ENCODE data around the gene SMTNL1.
A peak's percentile ranks its signal among the peaks of the same experiment; 100 is the strongest.
"Not testable (repeated sequence)": the region's sequence is repeated elsewhere in the genome, so short reads cannot be mapped to it uniquely, and the experiment has no call there.

SMTNL1 gene

DNA sequence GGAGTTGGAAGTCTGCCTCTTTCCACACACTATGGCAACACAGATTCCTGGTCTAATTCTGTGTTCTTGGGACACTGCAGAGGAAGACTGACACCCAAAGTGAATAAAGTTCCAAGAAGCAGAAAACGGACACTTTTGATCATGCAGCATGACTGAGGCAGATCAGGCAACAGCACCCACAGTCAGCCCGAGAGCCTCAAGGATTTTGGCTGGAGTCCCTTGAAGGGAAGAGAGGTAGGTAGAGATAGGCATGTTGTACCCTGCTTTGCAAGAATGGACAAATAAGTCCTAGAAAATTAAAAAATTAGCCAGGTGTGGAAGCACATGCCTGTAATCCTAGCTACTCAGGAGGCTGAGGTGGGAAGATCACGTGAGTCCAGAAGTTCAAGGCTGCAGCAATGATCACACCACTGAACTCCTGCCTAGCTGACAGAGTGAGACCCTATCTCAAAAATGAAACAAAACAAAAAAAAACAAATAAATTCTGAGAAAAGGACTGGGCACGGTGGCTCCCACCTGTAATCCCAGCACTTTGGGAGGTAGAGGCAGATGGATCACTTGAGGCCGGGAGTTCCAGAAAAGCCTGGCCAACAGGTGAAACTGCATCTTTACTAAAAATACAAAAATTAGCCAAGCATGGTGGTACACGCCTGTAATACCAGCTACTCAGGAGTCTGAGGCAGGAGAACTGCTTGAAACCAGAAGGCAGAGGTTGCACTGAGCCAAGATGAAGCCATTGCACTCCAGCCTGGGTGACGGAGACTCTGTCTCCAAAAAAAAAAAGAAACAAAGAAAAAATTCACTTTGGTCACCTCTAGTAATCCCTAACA lies 28.8 kb upstream of the SMTNL1 start:
- DNase-seq: no peak

- DNase-seq: no peak
These were observed 25.5 kb upstream of the SMTNL1 start for GRCh38 chr11:57511741-57512430.

GRCh38 chr11:57512646-57513451 lies 24.5 kb upstream of the SMTNL1 start:
- no peak for DNase-seq

DNA sequence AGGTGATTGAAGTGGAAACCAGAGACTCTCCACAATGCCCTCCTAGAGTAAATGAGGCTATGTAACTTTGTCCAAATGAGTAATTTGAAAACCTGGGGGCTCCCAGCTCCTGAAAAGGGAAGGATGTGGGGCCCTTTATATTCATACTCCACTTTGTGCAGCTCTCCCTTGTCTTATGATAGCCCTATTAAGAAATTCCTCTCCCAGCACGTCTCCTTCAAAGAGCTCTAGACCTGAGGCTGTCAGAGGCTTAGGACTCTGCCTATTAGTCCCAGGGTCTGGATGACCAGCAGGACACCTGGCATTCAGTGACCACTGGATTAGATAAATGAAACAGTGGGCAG lies 24.0 kb upstream of the SMTNL1 start:
- no peak for DNase-seq

DNA sequence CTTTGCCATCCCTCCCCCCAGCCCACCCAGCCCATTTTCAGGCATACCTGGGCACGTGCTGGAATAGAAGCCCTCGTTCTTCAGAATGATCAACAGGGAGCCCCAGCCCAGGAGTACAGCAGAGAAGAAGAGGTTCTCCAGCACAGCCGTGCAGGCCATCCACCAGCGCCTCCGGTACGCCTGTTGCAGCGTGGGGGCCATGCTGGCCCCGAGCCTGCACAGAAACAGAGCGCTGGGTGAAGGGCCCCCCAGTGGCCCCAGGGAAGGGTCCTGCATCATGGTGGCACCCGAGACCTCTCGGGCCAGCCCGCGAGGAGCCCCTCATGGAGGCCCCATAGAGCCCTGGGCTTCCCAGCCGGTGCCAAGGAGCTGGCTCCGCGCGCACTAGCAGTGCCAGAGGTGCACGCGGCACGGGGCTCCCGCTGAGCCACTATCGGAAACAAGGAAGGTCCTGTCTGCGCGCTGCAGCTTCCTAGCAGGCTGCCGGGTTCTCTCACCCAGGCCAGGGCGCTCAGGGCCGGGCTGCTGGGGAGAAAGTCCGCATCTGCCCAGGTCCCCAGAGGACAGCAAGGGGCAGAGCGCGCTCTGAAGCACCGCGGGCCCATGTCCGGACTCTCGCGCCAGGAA lies 23.4 kb upstream of the SMTNL1 start:
- DNase-seq: peak; percentile 64 to 67

DNA sequence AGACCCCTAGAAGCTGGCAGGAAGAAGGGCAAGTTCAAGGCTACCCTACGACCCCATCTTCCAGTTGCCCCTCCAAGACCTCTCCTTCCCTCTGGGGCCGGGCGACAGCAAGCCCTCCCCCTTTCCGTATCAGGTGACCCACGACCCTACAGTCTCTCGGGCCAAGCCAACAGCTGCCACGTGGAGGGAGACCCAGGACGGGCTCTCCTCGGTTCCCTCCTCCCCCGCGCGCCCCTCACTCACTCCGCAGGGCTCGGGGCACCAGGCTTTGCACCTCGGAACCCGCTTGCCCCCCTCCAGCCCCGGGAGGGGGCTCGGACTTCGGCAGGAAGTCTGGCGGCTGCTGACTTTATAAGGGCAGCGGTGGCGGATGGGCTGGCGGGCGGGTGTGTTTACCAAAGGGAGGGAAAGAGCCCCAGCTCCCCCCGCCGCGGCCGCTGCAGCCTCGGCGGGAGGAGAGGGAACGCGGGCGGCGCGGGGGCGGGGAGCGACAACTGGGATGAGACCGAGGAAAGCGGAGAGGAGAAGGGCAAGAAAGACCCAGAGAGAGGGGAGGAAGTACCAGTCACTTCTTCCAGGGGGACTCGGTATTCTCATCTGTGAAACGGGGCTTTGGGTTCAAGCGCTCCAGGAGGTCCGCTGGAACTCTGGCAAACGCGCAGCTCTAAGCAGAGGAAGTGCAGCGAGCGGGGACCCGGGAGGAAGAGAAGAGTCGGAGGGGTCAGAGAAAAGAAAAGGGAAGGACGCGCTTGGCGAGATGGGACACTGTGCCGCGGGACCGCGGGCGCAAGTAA lies 22.7 kb upstream of the SMTNL1 start:
- peak; percentile 76 to 78 for DNase-seq

DNA sequence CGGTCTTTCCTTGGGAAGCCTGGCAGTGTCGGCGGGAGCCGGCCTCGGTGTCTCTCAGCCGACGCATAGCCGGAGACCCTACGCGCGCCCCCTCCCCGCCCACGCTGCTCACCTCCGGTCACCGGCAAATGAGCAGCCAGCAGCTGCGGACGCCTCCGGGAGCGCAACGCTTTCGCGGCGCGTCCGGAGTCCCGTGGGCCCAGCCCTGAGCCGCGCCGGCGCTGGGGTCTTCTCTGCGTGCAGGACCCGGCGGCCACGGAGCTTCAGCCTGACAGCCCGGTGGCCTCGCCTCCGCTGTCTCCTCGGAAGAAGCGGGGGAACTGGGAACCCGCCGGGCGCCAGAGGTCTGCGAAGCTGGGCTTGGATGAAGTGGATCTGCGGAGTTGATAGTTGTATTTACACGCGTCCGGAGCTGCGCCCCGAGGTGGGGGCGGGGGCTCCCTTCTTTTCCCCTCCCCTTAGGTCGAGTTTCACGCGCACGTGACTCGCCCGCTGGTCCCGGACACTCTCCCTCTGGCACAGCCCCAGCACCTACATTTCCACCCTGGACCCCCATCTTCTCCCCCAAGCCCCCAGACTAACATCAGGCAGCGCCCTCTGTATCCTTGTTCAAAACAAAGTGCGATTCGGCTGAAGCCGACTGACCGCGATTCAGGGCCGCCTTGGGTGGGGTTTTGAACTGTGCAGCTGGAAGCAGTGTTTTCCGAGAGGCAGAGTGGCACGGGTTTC lies 21.9 kb upstream of the SMTNL1 start, which contains the start of gene SLC43A1:
Gene SLC43A1 (minus strand): TSS at position 371 of the 729 bp plus-strand sequence. CDS start 1,591 bp downstream, outside the sequence.
- DNase-seq: peak; percentile 61 to 71

- DNase-seq: no peak
These were observed 21.3 kb upstream of the SMTNL1 start for GRCh38 chr11:57516061-57516443.

DNA sequence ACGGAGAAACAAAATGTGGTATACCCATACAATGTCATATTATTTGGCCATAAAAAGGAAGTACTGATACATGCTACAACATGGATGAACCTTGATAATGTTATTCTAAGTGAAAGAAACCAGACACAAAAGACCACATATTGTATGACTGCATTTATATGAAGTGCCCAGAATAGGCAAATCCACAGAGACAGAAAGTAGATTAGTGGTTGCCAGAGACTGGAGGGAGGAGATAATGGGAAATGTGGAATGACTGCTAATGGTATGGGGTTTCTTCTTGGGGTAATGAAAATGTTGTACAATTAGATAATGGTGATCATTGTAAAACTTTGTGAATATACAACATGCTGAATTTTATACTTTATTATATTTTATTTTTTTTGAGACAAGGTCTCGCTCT lies 16.3 kb upstream of the SMTNL1 start:
- no peak for DNase-seq

DNA sequence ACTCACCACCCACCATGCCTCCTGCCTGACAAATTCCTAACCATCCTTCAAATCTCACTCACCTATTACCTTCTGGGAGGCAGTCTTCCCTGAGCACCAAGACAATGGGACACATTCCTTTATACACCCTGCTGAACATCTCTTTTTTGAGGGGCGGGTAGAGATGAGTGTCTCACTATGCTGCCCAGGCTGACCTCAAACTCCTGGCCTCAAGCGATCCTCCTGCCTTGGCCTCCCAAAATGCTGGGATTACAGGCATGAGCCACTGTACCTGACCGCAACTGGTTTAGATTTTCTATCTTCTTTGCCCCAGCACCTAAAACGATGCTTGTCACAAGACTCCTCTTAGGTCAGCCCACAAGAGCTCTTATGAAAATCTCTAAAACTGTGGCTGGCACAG lies 14.0 kb upstream of the SMTNL1 start:
- no peak for DNase-seq

GRCh38 chr11:57527056-57527631 lies 10.3 kb upstream of the SMTNL1 start:
- DNase-seq: peak; percentile 81 to 83

DNA sequence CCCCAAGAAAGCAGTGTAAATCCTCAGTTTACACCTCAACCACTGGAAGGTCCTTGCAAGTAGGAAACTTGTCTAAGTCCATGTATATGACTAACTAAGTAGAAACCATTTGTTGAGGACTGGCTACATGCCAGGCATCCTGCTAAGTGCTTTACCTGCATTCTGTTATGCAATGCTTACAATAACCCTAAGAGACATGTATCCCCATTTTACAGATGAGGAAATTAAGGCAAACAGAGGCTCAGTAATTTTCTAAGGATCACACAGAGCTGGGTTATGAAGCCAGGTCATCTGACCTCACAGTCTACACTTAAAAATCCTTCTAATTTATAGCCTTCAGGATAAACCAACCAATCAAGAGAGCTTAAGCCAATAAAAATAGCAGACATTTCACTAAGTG lies 8.4 kb upstream of the SMTNL1 start:
- DNase-seq: no peak

GRCh38 chr11:57530215-57530595 lies 7.2 kb upstream of the SMTNL1 start:
- no peak for DNase-seq

- peak; percentile 93 to 95 for DNase-seq
These were observed 6.5 kb upstream of the SMTNL1 start, which contains the start of gene TIMM10 for GRCh38 chr11:57530596-57531507. Gene TIMM10 (minus strand): TSS chr11:57530754. CDS start chr11:57530189, 565 bp downstream.

DNA sequence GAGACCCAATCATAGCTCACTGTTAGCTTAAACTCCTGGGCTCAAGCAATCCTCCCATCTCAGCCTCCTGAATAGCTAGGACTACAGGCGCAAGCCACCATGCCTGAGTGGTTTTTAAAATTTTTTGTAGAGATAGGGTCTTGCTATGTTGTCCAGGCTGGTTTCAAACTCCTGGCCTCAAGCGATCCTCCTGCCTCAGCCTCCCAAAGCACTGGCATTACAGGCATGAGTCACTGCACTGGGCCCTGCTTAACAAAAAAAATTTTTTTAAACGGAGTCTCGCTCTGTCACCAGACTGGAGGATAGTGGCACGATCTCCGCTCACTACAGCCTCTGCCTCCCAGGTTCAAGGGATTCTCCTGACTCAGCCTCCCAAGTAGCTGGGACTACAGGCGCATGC lies 2.9 kb upstream of the SMTNL1 start:
- not testable (repeated sequence) for DNase-seq

- no peak for DNase-seq
These were observed 1.9 kb downstream of the SMTNL1 start for GRCh38 chr11:57539342-57539741.

- DNase-seq: no peak
These were observed 3.8 kb downstream of the SMTNL1 start for GRCh38 chr11:57541169-57541568.

- no peak for DNase-seq
These were observed 5.2 kb downstream of the SMTNL1 start for GRCh38 chr11:57542582-57542981.

- DNase-seq: no peak
These were observed 6.2 kb downstream of the SMTNL1 start for GRCh38 chr11:57543593-57543992.

DNA sequence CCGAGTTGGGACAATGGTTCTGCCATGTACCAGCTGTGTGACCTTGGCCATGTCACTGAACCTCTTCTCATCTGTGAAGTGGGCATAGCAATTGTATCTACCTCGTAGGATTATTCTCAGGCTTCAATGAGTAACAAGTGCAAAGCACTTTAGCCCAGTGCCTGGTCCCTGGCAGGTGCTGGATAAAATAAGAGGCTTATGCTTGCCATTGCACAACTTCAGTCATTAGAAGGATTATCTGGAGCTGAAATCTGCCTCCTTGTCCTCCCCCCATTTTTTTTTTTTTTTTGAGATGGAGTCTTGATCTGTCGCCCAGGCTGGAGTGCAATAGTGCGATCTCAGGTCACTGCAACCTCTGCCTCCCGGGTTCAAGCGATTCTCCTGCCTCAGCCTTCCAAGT lies 7.2 kb downstream of the SMTNL1 start:
- DNase-seq: no peak
